Endothelial cell of umbilical vein (primary cell): ENCODE data around the gene DNAH1. TPM values are rescaled to one million over a fixed set of nuclear protein-coding genes. Genes with fewer than 3 reads are reported as not detected.

Experiments used
- BruUV-seq: library from RNA; stranded (reverse); fragments of 400-500 nt; replicated peaks from 2 replicates; lab custom pipeline; 2021; lab: Mats Ljungman, UMichigan
- CTCF ChIA-PET: fragments of 300-600, 350-600 bp; sonication (Branson Sonifier 250); formaldehyde crosslinking; loops from one replicate; lab custom pipeline; 2021; ENCODE audit warnings: antibody characterized with exemption, inconsistent platforms; lab: Charles Lee
- POLR2A ChIA-PET: fragments of 300-600, 350-600 bp; sonication (Branson Sonifier 250); formaldehyde crosslinking; loops from one replicate; lab custom pipeline; 2021; ENCODE audit warnings: antibody characterized with exemption, inconsistent platforms; lab: Charles Lee
- DNase-seq: peaks from one replicate; pipeline ENCODE4 v3.0.0-alpha.2; 2011; ENCODE audit warnings: low read depth, low spot score
- FAIRE-seq: peaks from 2 replicates; lab custom pipeline; 2011; peaks lifted over from hg19 to GRCh38; lab: Jason Lieb, UNC
- H2AFZ ChIP-seq: 2 replicates; pipeline ENCODE4 v1.6.0; 2012; ENCODE audit warnings: low read depth, low read length, control low read depth, inconsistent platforms
- H3K27ac ChIP-seq: 2 replicates; pipeline ENCODE4 v1.5.1; 2011; ENCODE audit warnings: low read depth, mild to moderate bottlenecking, control low read depth, low read length, moderate library complexity; ENCODE audit not compliant: insufficient read depth
- H3K27me3 ChIP-seq, 2 experiments: 2 replicates each; pipeline versions ENCODE4 v1.6.0 to v1.6.1; 2011; ENCODE audit warnings: low read length in 2 of 2, mixed read lengths in 1 of 2; ENCODE audit not compliant: control insufficient read depth in 2 of 2, insufficient read depth in 2 of 2
- H3K36me3 ChIP-seq, 2 experiments: 2 replicates in 1 of 2; 3 replicates in 1 of 2; pipeline ENCODE4 v1.5.1; 2011; ENCODE audit warnings: low read length in 2 of 2, mild to moderate bottlenecking in 1 of 2, moderate library complexity in 1 of 2; ENCODE audit not compliant: control insufficient read depth in 2 of 2, insufficient read depth in 2 of 2; ENCODE audit errors: extremely low read depth in 1 of 2
- H3K4me1 ChIP-seq: 3 replicates; pipeline ENCODE4 v1.5.1; 2011; ENCODE audit warnings: mild to moderate bottlenecking, low read length; ENCODE audit not compliant: control insufficient read depth, insufficient read depth; ENCODE audit errors: extremely low read depth
- H3K4me2 ChIP-seq: 2 replicates; pipeline ENCODE4 v1.6.1; 2011; ENCODE audit warnings: low read length, control low read depth, mixed read lengths; ENCODE audit not compliant: insufficient read depth
- H3K4me3 ChIP-seq, 3 experiments: fragments of 200-600 bp in 1 of 3; sonication (generic), shearing (Covaris generic) in 1 of 3; replicated peaks in 1 of 3; 2 replicates each; pipeline ENCODE4 v1.5.1; 2011 to 2016; ENCODE audit warnings: control low read depth in 3 of 3, low read length in 3 of 3, mild to moderate bottlenecking in 2 of 3, inconsistent platforms in 1 of 3, low read depth in 1 of 3, moderate library complexity in 1 of 3; ENCODE audit not compliant: insufficient read depth in 1 of 3
- H3K79me2 ChIP-seq: 2 replicates; pipeline ENCODE4 v1.6.0; 2012; ENCODE audit warnings: low read length, inconsistent platforms; ENCODE audit not compliant: control insufficient read depth, insufficient read depth
- H3K9ac ChIP-seq: replicated peaks from 2 replicates; pipeline ENCODE3; 2011; ENCODE audit warnings: low read length, control low read depth; ENCODE audit not compliant: insufficient read depth; ENCODE audit errors: extremely low read depth
- H3K9me1 ChIP-seq: replicated peaks from 3 replicates; pipeline ENCODE4 v1.6.0; 2011; ENCODE audit warnings: mild to moderate bottlenecking, low read length; ENCODE audit not compliant: control insufficient read depth, insufficient read depth; ENCODE audit errors: extremely low read depth
- H3K9me3 ChIP-seq: replicated peaks from 2 replicates; pipeline ENCODE4 v1.5.1; 2012; ENCODE audit warnings: low read length, inconsistent platforms; ENCODE audit not compliant: control insufficient read depth, insufficient read depth
- H4K20me1 ChIP-seq: replicated peaks from 2 replicates; pipeline ENCODE3; 2011; ENCODE audit warnings: mild to moderate bottlenecking, low read length; ENCODE audit not compliant: control insufficient read depth, insufficient read depth; ENCODE audit errors: extremely low read depth
- EZH2 ChIP-seq: IDR thresholded peaks from 2 replicates; pipeline ENCODE4 v1.6.1; 2012; ENCODE audit warnings: borderline replicate concordance, low read depth, mild to moderate bottlenecking, moderate library complexity, low read length, inconsistent platforms; ENCODE audit not compliant: severe bottlenecking
- FOS ChIP-seq: IDR thresholded peaks from 2 replicates; pipeline ENCODE4 v1.6.1; 2011; ENCODE audit warnings: mild to moderate bottlenecking, low read length, moderate library complexity, borderline replicate concordance; ENCODE audit not compliant: insufficient read depth
- GATA2 ChIP-seq: IDR thresholded peaks from 2 replicates; pipeline ENCODE4 v1.7.0; 2011; ENCODE audit warnings: low read depth, mild to moderate bottlenecking, moderate library complexity, mixed read lengths, low read length; ENCODE audit not compliant: insufficient read length, insufficient read depth
- JUN ChIP-seq: IDR thresholded peaks from 2 replicates; pipeline ENCODE4 v1.6.1; 2011; ENCODE audit warnings: borderline replicate concordance, low read depth; ENCODE audit not compliant: insufficient read length, insufficient read depth
- MYC ChIP-seq: IDR thresholded peaks from one replicate; pipeline ENCODE4 v1.6.1; 2011; ENCODE audit warnings: mild to moderate bottlenecking, low read depth, low read length
- POLR2A ChIP-seq: IDR thresholded peaks from 2 replicates; pipeline ENCODE4 v1.6.1; 2012; ENCODE audit warnings: low read depth, mild to moderate bottlenecking, control low read depth, low read length
- POLR2AphosphoS5 ChIP-seq: IDR thresholded peaks from 2 replicates; pipeline ENCODE4 v1.6.1; 2012; ENCODE audit warnings: low read depth, mild to moderate bottlenecking, control low read depth, low read length, moderate library complexity; ENCODE audit not compliant: insufficient read depth
- dilution Hi-C: fragments of 300-500 bp; cut with MboI; formaldehyde crosslinking; loops from one replicate; pipeline ENCODE4 v1.15.0; 2019; ENCODE audit warnings: low sequenced_read_pairs; ENCODE audit not compliant: extremely low pct_ligation_motif_present
- intact Hi-C: fragments of 100-400 bp; cut with micrococcal nuclease; formaldehyde crosslinking; loops from one replicate; pipeline ENCODE4 v1.10.0; 2022
- polyA plus RNA-seq, 4 experiments: library from polyadenylated mRNA; depleted of rRNA in 3 of 4; stranded (reverse) in 3 of 4; unstranded in 1 of 4; fragments of >200 nt; gene quantifications; 2 replicates each; pipeline versions ENCODE4 v1.2.1 to v1.2.3, GENCODE V29; 2011 to 2012; ENCODE audit warnings: missing spikeins in 1 of 4
- total RNA-seq: library from RNA; stranded (reverse); gene quantifications from 2 replicates; pipeline ENCODE4 v1.2.3, GENCODE V29; 2021
- TF ChIP-seq, protein P1 (sequence below): IDR thresholded peaks from 2 replicates; pipeline ENCODE4 v1.6.1; 2011; ENCODE audit not compliant: insufficient read depth, insufficient read length
- TF ChIP-seq, protein P2 (sequence below), 2 donors: IDR thresholded peaks; 1 replicate in 1 of 2; 2 replicates in 1 of 2; pipeline ENCODE4 v1.5.1; 2011; ENCODE audit warnings: low read length in 2 of 2, mild to moderate bottlenecking in 2 of 2, moderate library complexity in 2 of 2, control low read depth in 1 of 2, inconsistent platforms in 1 of 2, low read depth in 1 of 2; ENCODE audit not compliant: insufficient read depth in 1 of 2; ENCODE audit errors: extremely low read depth in 1 of 2

Gene DNAH1
- total and polyA plus RNA-seq, 2 donors (not counting 3 experiments of a cell fraction or from before 2014, with no cell fraction given), result 5.8 to 6.0 TPM

DNA sequence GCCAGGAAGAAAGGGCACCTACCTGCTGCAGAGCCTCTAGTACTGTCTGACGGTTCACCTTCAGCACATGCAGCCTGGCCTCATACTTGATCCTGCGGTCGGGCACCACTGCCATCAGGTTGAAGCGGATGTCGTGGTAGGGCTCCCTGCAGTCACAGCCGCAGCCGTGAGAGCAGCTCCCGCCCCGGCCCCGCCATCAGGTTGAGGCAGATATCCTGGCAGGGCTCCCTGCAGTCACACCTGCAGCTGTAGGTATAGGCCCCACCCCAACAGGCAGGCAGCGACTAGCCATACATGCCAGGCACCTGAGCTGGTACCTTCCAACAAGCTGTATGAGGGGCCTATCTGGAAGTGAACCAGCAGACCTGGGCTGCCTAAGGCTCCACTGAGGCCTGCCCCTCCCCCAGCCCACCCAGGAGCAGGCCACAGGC lies 90.1 kb downstream of the DNAH1 start:
- dilution Hi-C loops, result no loop called here
- Histone ChIP-seq H3K27me3 (no peaks in the 10 kb centered on the region), H4K20me1 (no peaks in the 10 kb centered on the region), H2AFZ (no peak overlapping the region), H3K4me2 (no peak overlapping the region), H3K4me1 (peaks cover 13% of the 10 kb centered on the region), H3K9me1 (no peaks in the 10 kb centered on the region), H3K27ac (no peak overlapping the region), H3K4me3 (no peak overlapping the region), H3K9me3 (no peaks in the 10 kb centered on the region), H3K36me3 (peaks cover 6 to 68% of the 10 kb centered on the region in 2 experiments), H3K9ac (no peak overlapping the region), H3K79me2 (peaks cover 18% of the 10 kb centered on the region)
- CTCF ChIA-PET, result interaction anchor here (1.0 kb wide), 1 partner anchor 17 kb away, joined by 3 read pairs; no protein-coding TSS in a partner anchor
- intact Hi-C loops, result no loop called here
- BruUV-seq, result no TSS peak
- DNase-seq (no peak), FAIRE-seq (no peak)
- POLR2A ChIA-PET, result no interaction called here
- TF ChIP-seq FOS, result no peak

DNA sequence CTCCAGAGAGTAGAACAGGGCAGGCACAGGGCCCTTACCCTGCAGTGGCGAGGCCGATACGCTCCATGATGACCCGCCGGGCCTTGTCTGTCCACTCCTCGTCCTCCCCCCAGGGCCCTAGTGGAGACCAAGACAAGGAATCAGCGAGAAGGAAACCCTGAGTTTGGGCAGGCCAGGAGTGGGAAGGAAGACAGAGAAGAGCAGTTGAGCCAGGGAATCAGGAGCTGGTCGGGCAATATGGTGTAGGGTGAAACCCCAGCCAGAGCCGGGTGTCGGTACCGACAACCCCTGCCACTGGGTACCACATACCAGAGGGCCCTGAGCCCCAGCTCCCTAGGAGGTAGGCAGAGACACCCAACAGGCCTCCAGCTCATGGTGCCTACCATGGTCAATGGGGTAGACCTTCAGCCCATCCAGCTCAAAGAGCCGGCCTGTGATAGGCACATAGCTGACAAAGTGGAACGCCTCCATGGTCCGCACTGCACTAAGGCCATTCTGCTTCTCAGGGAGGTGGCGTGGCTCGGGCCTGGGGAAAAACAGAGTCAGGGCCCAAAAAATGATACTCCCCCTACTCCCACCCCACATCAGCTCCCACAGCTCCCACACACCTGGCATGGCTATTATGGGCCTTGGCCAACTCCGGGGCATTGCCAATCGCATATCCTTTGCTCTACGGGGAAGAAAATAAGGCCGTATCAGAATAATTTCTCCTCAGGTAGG lies 90.8 kb downstream of the DNAH1 start:
- H3K27me3 ChIP-seq, result no peaks in the 10 kb centered on the region
- ChIA-PET POLR2A (interaction anchor here (0.5 kb wide), 1 partner anchor 35 kb away, joined by 3 read pairs; no protein-coding TSS in a partner anchor), CTCF (interaction anchor here (1.0 kb wide), 1 partner anchor 18 kb away, joined by 3 read pairs; no protein-coding TSS in a partner anchor)
- H3K36me3 ChIP-seq, result peaks cover 6 to 62% of the 10 kb centered on the region in 2 experiments
- BruUV-seq, result no TSS peak
- no peak overlapping the region for H3K4me2 ChIP-seq
- H3K9me3 ChIP-seq, result no peaks in the 10 kb centered on the region
- H3K9ac ChIP-seq, result no peak overlapping the region
- FAIRE-seq (no peak), DNase-seq (no peak)
- no peaks in the 10 kb centered on the region for H4K20me1 ChIP-seq
- no peak overlapping the region for H2AFZ ChIP-seq
- no peak overlapping the region for H3K4me3 ChIP-seq
- H3K79me2 ChIP-seq, result peaks cover 18% of the 10 kb centered on the region
- intact Hi-C loops (no loop called here), dilution Hi-C loops (no loop called here)
- H3K9me1 ChIP-seq, result no peaks in the 10 kb centered on the region
- H3K4me1 ChIP-seq, result peaks cover 20% of the 10 kb centered on the region
- H3K27ac ChIP-seq, result no peak overlapping the region
- TF ChIP-seq POLR2A (no peak), GATA2 (no peak), POLR2AphosphoS5 (no peak), FOS (no peak), MYC (no peak), EZH2 (no peak), JUN (no peak)
- TF ChIP-seq, protein P1, sequence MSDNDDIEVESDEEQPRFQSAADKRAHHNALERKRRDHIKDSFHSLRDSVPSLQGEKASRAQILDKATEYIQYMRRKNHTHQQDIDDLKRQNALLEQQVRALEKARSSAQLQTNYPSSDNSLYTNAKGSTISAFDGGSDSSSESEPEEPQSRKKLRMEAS, result no peak
- TF ChIP-seq, protein P2, sequence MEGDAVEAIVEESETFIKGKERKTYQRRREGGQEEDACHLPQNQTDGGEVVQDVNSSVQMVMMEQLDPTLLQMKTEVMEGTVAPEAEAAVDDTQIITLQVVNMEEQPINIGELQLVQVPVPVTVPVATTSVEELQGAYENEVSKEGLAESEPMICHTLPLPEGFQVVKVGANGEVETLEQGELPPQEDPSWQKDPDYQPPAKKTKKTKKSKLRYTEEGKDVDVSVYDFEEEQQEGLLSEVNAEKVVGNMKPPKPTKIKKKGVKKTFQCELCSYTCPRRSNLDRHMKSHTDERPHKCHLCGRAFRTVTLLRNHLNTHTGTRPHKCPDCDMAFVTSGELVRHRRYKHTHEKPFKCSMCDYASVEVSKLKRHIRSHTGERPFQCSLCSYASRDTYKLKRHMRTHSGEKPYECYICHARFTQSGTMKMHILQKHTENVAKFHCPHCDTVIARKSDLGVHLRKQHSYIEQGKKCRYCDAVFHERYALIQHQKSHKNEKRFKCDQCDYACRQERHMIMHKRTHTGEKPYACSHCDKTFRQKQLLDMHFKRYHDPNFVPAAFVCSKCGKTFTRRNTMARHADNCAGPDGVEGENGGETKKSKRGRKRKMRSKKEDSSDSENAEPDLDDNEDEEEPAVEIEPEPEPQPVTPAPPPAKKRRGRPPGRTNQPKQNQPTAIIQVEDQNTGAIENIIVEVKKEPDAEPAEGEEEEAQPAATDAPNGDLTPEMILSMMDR (IDR thresholded peaks at IDR 0.05; ENCODE audit: extremely low read depth in 1 of 2, insufficient read depth in 1 of 2, low read depth in 1 of 2, low read length in 2 of 2), result no peak
